ENCODE results near the gene HABP4.

- TF ChIP-seq CTCF (IDR thresholded peaks at IDR 0.05) (no peak), ZFX (IDR thresholded peaks at IDR 0.05; ENCODE audit: borderline replicate concordance) (no peak)
Observed at GRCh38 chr9:96494215-96494800, 44.3 kb downstream of the HABP4 start.

All from 22Rv1 (cell line).